Gastrocnemius medialis (tissue), 4 donors: ENCODE measurements around the gene HDAC4.

Experiments used
- POLR2A ChIP-seq, 2 donors: fragments of 450-650 bp; IDR thresholded peaks; one replicate each; pipeline ENCODE4 v1.6.1; 2017; ENCODE audit warnings: antibody characterized with exemption in 2 of 2, mild to moderate bottlenecking in 2 of 2, moderate library complexity in 2 of 2
- TF ChIP-seq, protein P1 (sequence below), 5 experiments: fragments of 450-650 bp in 3 of 5; fragments of 200-600 bp in 2 of 5; sonication (generic) in 2 of 5; IDR thresholded peaks in 4 of 5; conservative IDR thresholded peaks in 1 of 5; 1 replicate in 4 of 5; 2 replicates in 1 of 5; pipeline ENCODE4 v1.5.1; 2016 to 2019; ENCODE audit warnings: antibody characterized with exemption in 5 of 5, mild to moderate bottlenecking in 3 of 5, moderate library complexity in 3 of 5

DNA sequence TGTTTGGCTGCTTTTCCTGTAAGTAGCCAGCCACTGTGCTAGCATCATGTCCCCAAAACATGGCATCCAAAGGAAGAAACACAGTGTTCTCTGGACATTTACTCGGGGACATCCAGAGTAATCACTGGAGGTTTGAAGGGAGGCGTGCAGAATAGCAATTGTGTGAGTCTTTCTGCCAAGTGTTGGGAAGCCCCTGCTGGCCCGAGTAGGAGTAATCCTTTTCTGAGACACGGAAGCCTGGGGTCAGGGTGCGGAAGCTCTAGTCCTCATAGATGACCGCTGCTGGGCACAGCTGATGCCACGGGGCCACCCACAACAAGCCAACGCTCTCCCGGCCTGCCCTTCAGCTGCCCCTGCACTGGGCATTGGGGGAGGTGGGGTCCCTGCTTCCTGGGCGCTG, 24.8 kb upstream of the HDAC4 start:
- TF ChIP-seq, protein P1, sequence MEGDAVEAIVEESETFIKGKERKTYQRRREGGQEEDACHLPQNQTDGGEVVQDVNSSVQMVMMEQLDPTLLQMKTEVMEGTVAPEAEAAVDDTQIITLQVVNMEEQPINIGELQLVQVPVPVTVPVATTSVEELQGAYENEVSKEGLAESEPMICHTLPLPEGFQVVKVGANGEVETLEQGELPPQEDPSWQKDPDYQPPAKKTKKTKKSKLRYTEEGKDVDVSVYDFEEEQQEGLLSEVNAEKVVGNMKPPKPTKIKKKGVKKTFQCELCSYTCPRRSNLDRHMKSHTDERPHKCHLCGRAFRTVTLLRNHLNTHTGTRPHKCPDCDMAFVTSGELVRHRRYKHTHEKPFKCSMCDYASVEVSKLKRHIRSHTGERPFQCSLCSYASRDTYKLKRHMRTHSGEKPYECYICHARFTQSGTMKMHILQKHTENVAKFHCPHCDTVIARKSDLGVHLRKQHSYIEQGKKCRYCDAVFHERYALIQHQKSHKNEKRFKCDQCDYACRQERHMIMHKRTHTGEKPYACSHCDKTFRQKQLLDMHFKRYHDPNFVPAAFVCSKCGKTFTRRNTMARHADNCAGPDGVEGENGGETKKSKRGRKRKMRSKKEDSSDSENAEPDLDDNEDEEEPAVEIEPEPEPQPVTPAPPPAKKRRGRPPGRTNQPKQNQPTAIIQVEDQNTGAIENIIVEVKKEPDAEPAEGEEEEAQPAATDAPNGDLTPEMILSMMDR (IDR thresholded peaks at IDR 0.05 in 4 of 5, conservative IDR thresholded peaks at IDR 0.05 in 1 of 5): no peak
- TF ChIP-seq POLR2A (IDR thresholded peaks at IDR 0.05): no peak
